ENCODE measurements around the gene CAMP.
A peak's percentile ranks its signal among the peaks of the same experiment; 100 is the strongest.
"Not testable (repeated sequence)": the region's sequence is repeated elsewhere in the genome, so short reads cannot be mapped to it uniquely, and the experiment has no call there.

The CAMP gene

GRCh38 chr3:48222616-48223513 is at the start of gene CAMP:
Gene CAMP (plus strand): TSS chr3:48223495. CDS start chr3:48223512, 17 bp downstream.
- peak; percentile 10 for DNase-seq

GRCh38 chr3:48178072-48178471 is 45.2 kb upstream of the CAMP start:
- no peak for DNase-seq

- no peak for DNase-seq
Measured at GRCh38 chr3:48180021-48180420, 43.3 kb upstream of the CAMP start.

- no peak for DNase-seq
Measured at GRCh38 chr3:48180531-48181253, 42.6 kb upstream of the CAMP start.

- no peak for DNase-seq
Measured at GRCh38 chr3:48184299-48184698, 39.0 kb upstream of the CAMP start.

- DNase-seq, result no peak
Measured at GRCh38 chr3:48185129-48185528, 38.2 kb upstream of the CAMP start.

- no peak for DNase-seq
Measured at GRCh38 chr3:48186631-48187300, 36.5 kb upstream of the CAMP start.

- DNase-seq, result no peak
Measured at GRCh38 chr3:48187301-48187578, 36.1 kb upstream of the CAMP start.

GRCh38 chr3:48187579-48188265 is 35.6 kb upstream of the CAMP start:
- DNase-seq, result no peak

GRCh38 chr3:48188266-48189201 is 34.8 kb upstream of the CAMP start, which contains the start of gene CDC25A:
Gene CDC25A (minus strand): TSS chr3:48188417. CDS start chr3:48187947, 470 bp downstream.
- peak; percentile 92 for DNase-seq

GRCh38 chr3:48189321-48189720 is 34.0 kb upstream of the CAMP start:
- no peak for DNase-seq

- DNase-seq, result no peak
Measured at GRCh38 chr3:48190911-48191310, 32.4 kb upstream of the CAMP start.

GRCh38 chr3:48194446-48195071 is 28.7 kb upstream of the CAMP start:
- DNase-seq, result no peak

GRCh38 chr3:48196611-48197010 is 26.7 kb upstream of the CAMP start:
- DNase-seq, result no peak

GRCh38 chr3:48199117-48199516 is 24.2 kb upstream of the CAMP start:
- DNase-seq, result no peak

GRCh38 chr3:48202632-48203031 is 20.7 kb upstream of the CAMP start:
- DNase-seq, result no peak

- no peak for DNase-seq
Measured at GRCh38 chr3:48208076-48208475, 15.2 kb upstream of the CAMP start.

GRCh38 chr3:48209445-48209844 is 13.8 kb upstream of the CAMP start:
- DNase-seq, result no peak

- DNase-seq, result not testable (repeated sequence)
Measured at GRCh38 chr3:48210534-48210933, 12.8 kb upstream of the CAMP start.

- not testable (repeated sequence) for DNase-seq
Measured at GRCh38 chr3:48211776-48212175, 11.5 kb upstream of the CAMP start.

- DNase-seq, result no peak
Measured at GRCh38 chr3:48214225-48214624, 9.1 kb upstream of the CAMP start.
